ENCODE measurements around the gene NUBP1.

DNA sequence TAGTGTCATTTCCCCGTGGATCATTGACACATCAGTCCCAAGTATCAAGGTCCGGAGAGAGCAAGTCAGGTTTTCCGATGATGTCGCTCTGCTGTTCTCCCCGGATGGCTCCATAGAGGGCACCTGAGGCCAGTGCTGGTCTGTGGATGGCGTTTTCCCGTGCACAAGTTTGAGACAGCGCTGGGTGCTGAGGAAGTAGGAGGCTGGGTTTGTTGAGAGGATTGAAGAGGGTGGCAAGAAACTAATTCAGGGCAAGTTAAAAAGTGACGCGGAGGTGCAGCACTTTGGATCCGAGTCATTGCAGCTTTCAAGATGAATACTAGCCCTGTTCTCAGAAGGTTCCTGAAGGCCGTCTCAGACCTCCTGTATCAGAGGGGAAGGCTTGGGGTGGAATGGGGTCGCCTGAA is 7.7 kb downstream of the NUBP1 start:
- TF ChIP-seq, protein P1, sequence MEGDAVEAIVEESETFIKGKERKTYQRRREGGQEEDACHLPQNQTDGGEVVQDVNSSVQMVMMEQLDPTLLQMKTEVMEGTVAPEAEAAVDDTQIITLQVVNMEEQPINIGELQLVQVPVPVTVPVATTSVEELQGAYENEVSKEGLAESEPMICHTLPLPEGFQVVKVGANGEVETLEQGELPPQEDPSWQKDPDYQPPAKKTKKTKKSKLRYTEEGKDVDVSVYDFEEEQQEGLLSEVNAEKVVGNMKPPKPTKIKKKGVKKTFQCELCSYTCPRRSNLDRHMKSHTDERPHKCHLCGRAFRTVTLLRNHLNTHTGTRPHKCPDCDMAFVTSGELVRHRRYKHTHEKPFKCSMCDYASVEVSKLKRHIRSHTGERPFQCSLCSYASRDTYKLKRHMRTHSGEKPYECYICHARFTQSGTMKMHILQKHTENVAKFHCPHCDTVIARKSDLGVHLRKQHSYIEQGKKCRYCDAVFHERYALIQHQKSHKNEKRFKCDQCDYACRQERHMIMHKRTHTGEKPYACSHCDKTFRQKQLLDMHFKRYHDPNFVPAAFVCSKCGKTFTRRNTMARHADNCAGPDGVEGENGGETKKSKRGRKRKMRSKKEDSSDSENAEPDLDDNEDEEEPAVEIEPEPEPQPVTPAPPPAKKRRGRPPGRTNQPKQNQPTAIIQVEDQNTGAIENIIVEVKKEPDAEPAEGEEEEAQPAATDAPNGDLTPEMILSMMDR (IDR thresholded peaks at IDR 0.05): no peak
- TF ChIP-seq EZH2phosphoT487 (IDR thresholded peaks at IDR 0.05) (no peak), EZH2 (IDR thresholded peaks at IDR 0.05) (no peak)
